Neural cell (in vitro differentiated cells): ENCODE results near the gene TSPAN16. TPM values are rescaled to one million over a fixed set of nuclear protein-coding genes. Genes with fewer than 3 reads are reported as not detected.

Source experiments
- H2AFZ ChIP-seq: fragments of 200-600, 300-800 bp; sonication (generic), shearing (Covaris generic); 2 replicates; pipeline ENCODE4 v1.6.0; 2014; ENCODE audit warnings: low read depth, mild to moderate bottlenecking, antibody characterized with exemption, low read length, moderate library complexity
- H3F3A ChIP-seq: fragments of 200-600 bp; shearing (Covaris generic); 2 replicates; pipeline ENCODE4 v1.6.1; 2016; ENCODE audit warnings: mild to moderate bottlenecking, moderate library complexity, mixed read lengths, antibody characterized with exemption, low read length; ENCODE audit not compliant: insufficient read depth, poor library complexity, severe bottlenecking
- H3K27ac ChIP-seq: fragments of 200-600, 300-800 bp; sonication (generic), shearing (Covaris generic); 2 replicates; pipeline ENCODE4 v1.5.1; 2014; ENCODE audit warnings: mild to moderate bottlenecking, low read length, moderate library complexity
- H3K27me3 ChIP-seq: fragments of 300-800, 200-600 bp; sonication (generic), shearing (Covaris generic); 2 replicates; pipeline ENCODE4 v1.6.0; 2014; ENCODE audit warnings: mild to moderate bottlenecking, low read depth, low read length, moderate library complexity; ENCODE audit not compliant: insufficient read depth
- H3K36me3 ChIP-seq: fragments of 300-800, 200-600 bp; sonication (generic), shearing (Covaris generic); 2 replicates; pipeline ENCODE4 v1.5.1; 2014; ENCODE audit warnings: mild to moderate bottlenecking, antibody characterized with exemption, low read length, moderate library complexity; ENCODE audit not compliant: insufficient read depth
- H3K4me2 ChIP-seq: fragments of 300-800, 200-600 bp; sonication (generic), shearing (Covaris generic); 2 replicates; pipeline ENCODE4 v1.6.0; 2014; ENCODE audit warnings: mild to moderate bottlenecking, low read length
- H3K4me3 ChIP-seq: fragments of 300-800, 200-600 bp; sonication (generic), shearing (Covaris generic); 2 replicates; pipeline ENCODE4 v1.5.1; 2014; ENCODE audit warnings: mild to moderate bottlenecking, low read length, moderate library complexity
- H3K79me2 ChIP-seq: fragments of 200-600 bp; shearing (Covaris generic); replicated peaks from 2 replicates; pipeline ENCODE4 v1.6.0; 2014; ENCODE audit warnings: mild to moderate bottlenecking, low read length, moderate library complexity; ENCODE audit not compliant: insufficient read depth
- H3K9ac ChIP-seq: fragments of 300-800, 200-600 bp; sonication (generic), shearing (Covaris generic); 2 replicates; pipeline ENCODE4 v1.6.1; 2016; ENCODE audit warnings: mild to moderate bottlenecking, low read length, mixed read lengths
- H3K9me2 ChIP-seq: fragments of 200-600 bp; shearing (Covaris generic); 2 replicates; pipeline ENCODE4 v1.6.1; 2016; ENCODE audit warnings: mild to moderate bottlenecking, low read length, mixed read lengths; ENCODE audit not compliant: insufficient read depth
- H3K9me3 ChIP-seq: fragments of 200-600, 300-800 bp; sonication (generic), shearing (Covaris generic); 2 replicates; pipeline ENCODE4 v1.6.1; 2016; ENCODE audit warnings: mild to moderate bottlenecking, mixed run types, low read length, moderate library complexity, mixed read lengths
- H4K20me1 ChIP-seq: fragments of 200-600 bp; shearing (Covaris generic); 2 replicates; pipeline ENCODE4 v1.6.1; 2016; ENCODE audit warnings: mild to moderate bottlenecking, mixed run types; ENCODE audit not compliant: insufficient read depth
- CTCF ChIP-seq: fragments of 450-650 bp; IDR thresholded peaks from 2 replicates; pipeline ENCODE4 v1.5.1; 2014; ENCODE audit warnings: antibody characterized with exemption, mild to moderate bottlenecking, moderate library complexity; ENCODE audit not compliant: poor library complexity, severe bottlenecking
- EP300 ChIP-seq: fragments of 450-650 bp; conservative IDR thresholded peaks from 2 replicates; pipeline ENCODE4 v1.6.1; 2014; ENCODE audit warnings: antibody characterized with exemption, mild to moderate bottlenecking, moderate library complexity; ENCODE audit not compliant: poor library complexity, severe bottlenecking
- EZH2 ChIP-seq: fragments of 200-600, 300-800 bp; shearing (Covaris generic), sonication (generic); IDR thresholded peaks from 2 replicates; pipeline ENCODE4 v1.6.1; 2014; ENCODE audit warnings: antibody characterized with exemption, low read length, borderline replicate concordance, mild to moderate bottlenecking; ENCODE audit not compliant: insufficient read depth, poor library complexity, severe bottlenecking
- MXI1 ChIP-seq: fragments of 450-650 bp; conservative IDR thresholded peaks from 2 replicates; pipeline ENCODE4 v1.6.1; 2014; ENCODE audit warnings: antibody characterized with exemption, mild to moderate bottlenecking; ENCODE audit not compliant: poor library complexity, severe bottlenecking
- POLR2AphosphoS5 ChIP-seq: IDR thresholded peaks from 2 replicates; pipeline ENCODE4 v1.6.1; 2012
- RAD21 ChIP-seq: fragments of 450-650 bp; conservative IDR thresholded peaks from 2 replicates; pipeline ENCODE4 v1.6.1; 2014; ENCODE audit warnings: antibody characterized with exemption, mild to moderate bottlenecking, moderate library complexity
- SMC3 ChIP-seq: fragments of 450-650 bp; conservative IDR thresholded peaks from 2 replicates; pipeline ENCODE4 v1.6.1; 2014; ENCODE audit warnings: antibody characterized with exemption, mild to moderate bottlenecking, moderate library complexity; ENCODE audit not compliant: poor library complexity
- TAF1 ChIP-seq: IDR thresholded peaks from 2 replicates; pipeline ENCODE4 v1.6.1; 2012; ENCODE audit warnings: low read depth
- polyA plus RNA-seq: library from polyadenylated mRNA; depleted of rRNA; stranded (reverse); fragments of >200 nt; gene quantifications from 2 replicates; pipeline ENCODE4 v1.2.3, GENCODE V29; 2014
- TF ChIP-seq, protein P1 (sequence below): IDR thresholded peaks from 2 replicates; pipeline ENCODE4 v1.6.1; 2012; ENCODE audit warnings: borderline replicate concordance

TSPAN16 gene
- polyA plus RNA-seq, 1 donor from 2014 or later: not detected

- no peak for TF ChIP-seq CTCF
- no peak for TF ChIP-seq EZH2
- TF ChIP-seq, protein P1, sequence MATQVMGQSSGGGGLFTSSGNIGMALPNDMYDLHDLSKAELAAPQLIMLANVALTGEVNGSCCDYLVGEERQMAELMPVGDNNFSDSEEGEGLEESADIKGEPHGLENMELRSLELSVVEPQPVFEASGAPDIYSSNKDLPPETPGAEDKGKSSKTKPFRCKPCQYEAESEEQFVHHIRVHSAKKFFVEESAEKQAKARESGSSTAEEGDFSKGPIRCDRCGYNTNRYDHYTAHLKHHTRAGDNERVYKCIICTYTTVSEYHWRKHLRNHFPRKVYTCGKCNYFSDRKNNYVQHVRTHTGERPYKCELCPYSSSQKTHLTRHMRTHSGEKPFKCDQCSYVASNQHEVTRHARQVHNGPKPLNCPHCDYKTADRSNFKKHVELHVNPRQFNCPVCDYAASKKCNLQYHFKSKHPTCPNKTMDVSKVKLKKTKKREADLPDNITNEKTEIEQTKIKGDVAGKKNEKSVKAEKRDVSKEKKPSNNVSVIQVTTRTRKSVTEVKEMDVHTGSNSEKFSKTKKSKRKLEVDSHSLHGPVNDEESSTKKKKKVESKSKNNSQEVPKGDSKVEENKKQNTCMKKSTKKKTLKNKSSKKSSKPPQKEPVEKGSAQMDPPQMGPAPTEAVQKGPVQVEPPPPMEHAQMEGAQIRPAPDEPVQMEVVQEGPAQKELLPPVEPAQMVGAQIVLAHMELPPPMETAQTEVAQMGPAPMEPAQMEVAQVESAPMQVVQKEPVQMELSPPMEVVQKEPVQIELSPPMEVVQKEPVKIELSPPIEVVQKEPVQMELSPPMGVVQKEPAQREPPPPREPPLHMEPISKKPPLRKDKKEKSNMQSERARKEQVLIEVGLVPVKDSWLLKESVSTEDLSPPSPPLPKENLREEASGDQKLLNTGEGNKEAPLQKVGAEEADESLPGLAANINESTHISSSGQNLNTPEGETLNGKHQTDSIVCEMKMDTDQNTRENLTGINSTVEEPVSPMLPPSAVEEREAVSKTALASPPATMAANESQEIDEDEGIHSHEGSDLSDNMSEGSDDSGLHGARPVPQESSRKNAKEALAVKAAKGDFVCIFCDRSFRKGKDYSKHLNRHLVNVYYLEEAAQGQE: no peak
- TF ChIP-seq SMC3: no peak
- TF ChIP-seq RAD21: no peak
- no peak for TF ChIP-seq POLR2AphosphoS5
- no peak for TF ChIP-seq MXI1
- TF ChIP-seq TAF1: no peak
- TF ChIP-seq EP300: no peak
- Histone ChIP-seq H3F3A (no peaks in the 10 kb centered on the region), H3K27me3 (no peaks in the 10 kb centered on the region), H3K9ac (no peak overlapping the region), H3K4me2 (no peak overlapping the region), H3K36me3 (peaks cover 12% of the 10 kb centered on the region), H3K79me2 (no peaks in the 10 kb centered on the region), H3K4me3 (no peak overlapping the region), H2AFZ (no peak overlapping the region), H4K20me1 (no peaks in the 10 kb centered on the region), H3K27ac (no peak overlapping the region), H3K9me3 (no peaks in the 10 kb centered on the region), H3K9me2 (no peaks in the 10 kb centered on the region)
These were observed 67.9 kb downstream of the TSPAN16 start for GRCh38 chr19:11363881-11364280.

GRCh38 chr19:11364296-11364904 is 68.4 kb downstream of the TSPAN16 start:
- no peak for TF ChIP-seq SMC3
- no peak for TF ChIP-seq EP300
- no peak for TF ChIP-seq CTCF
- no peak for TF ChIP-seq TAF1
- H3K27ac ChIP-seq: no peak overlapping the region

More at GRCh38 chr19:11364296-11364904, 68.4 kb downstream of the TSPAN16 start:
- Histone ChIP-seq H4K20me1 (no peaks in the 10 kb centered on the region), H3K9ac (no peak overlapping the region), H3F3A (no peaks in the 10 kb centered on the region), H3K9me2 (no peaks in the 10 kb centered on the region), H3K79me2 (no peaks in the 10 kb centered on the region), H3K9me3 (no peaks in the 10 kb centered on the region), H3K4me3 (no peak overlapping the region), H3K4me2 (no peak overlapping the region), H3K36me3 (peaks cover 9% of the 10 kb centered on the region), H2AFZ (no peak overlapping the region), H3K27me3 (no peaks in the 10 kb centered on the region)
